ENCODE results near the gene TEP1. TPM values are rescaled to one million over a fixed set of nuclear protein-coding genes. Genes with fewer than 3 reads are reported as not detected.
A peak's percentile ranks its signal among the peaks of the same experiment; 100 is the strongest.

Gene TEP1
- total RNA-seq, 1 donor from 2014 or later = 28.4 TPM

GRCh38 chr14:20440882-20441281, 27.6 kb upstream of the TEP1 start:
- DNase-seq (ENCODE audit: low read depth) = no peak
- peaks cover 5% of the 10 kb centered on the region for H3K4me1 ChIP-seq (ENCODE audit: insufficient read depth, low read length)
- H3K4me3 Mint-ChIP-seq (ENCODE audit: unreplicated experiment) = no peak overlapping the region
- no peaks in the 10 kb centered on the region for H4K20me1 ChIP-seq (ENCODE audit: insufficient read depth, low read length)
- no peaks in the 10 kb centered on the region for H3K79me2 ChIP-seq (ENCODE audit: insufficient read depth, low read length)
- FAIRE-seq = no peak
- H3K4me3 ChIP-seq (ENCODE audit: insufficient read depth, low read depth, low read length) = no peak overlapping the region
- H3K4me1 Mint-ChIP-seq (ENCODE audit: low read depth, unreplicated experiment) = no peaks in the 10 kb centered on the region
- H3K9me3 ChIP-seq (ENCODE audit: insufficient read depth, low read depth, low read length) = no peaks in the 10 kb centered on the region
- no peak overlapping the region for H3K9ac ChIP-seq (ENCODE audit: low read length)
- H3K36me3 Mint-ChIP-seq (ENCODE audit: low read depth, unreplicated experiment) = peaks cover 7% of the 10 kb centered on the region
- no peaks in the 10 kb centered on the region for H3K9me3 Mint-ChIP-seq (ENCODE audit: unreplicated experiment)
- no peak overlapping the region for H2AFZ ChIP-seq (ENCODE audit: low read depth, low read length)
- peaks cover 4% of the 10 kb centered on the region for H3K36me3 ChIP-seq (ENCODE audit: insufficient read depth, low read length)
- no peak overlapping the region for H3K27ac ChIP-seq (ENCODE audit: low read depth, low read length)
- TF ChIP-seq CTCF (IDR thresholded peaks at IDR 0.05; ENCODE audit: insufficient read depth, low read depth, low read length) (no peak), EZH2 (IDR thresholded peaks at IDR 0.05; ENCODE audit: insufficient read depth, low read length) (no peak)
- H3K4me2 ChIP-seq (ENCODE audit: low read length) = no peak overlapping the region
- H3K27me3 ChIP-seq (ENCODE audit: insufficient read depth, low read length) = no peaks in the 10 kb centered on the region
- peaks cover 24% of the 10 kb centered on the region for H3K27me3 Mint-ChIP-seq (ENCODE audit: low read depth, unreplicated experiment)
- no peak overlapping the region for H3K27ac Mint-ChIP-seq (ENCODE audit: unreplicated experiment)

GRCh38 chr14:20440465-20440864, 27.2 kb upstream of the TEP1 start:
- Histone ChIP-seq H3K4me2 (ENCODE audit: low read length) (no peak overlapping the region), H2AFZ (ENCODE audit: low read depth, low read length) (no peak overlapping the region), H3K9ac (ENCODE audit: low read length) (no peak overlapping the region), H3K4me1 (ENCODE audit: insufficient read depth, low read length) (peaks cover 8% of the 10 kb centered on the region), H3K9me3 (ENCODE audit: insufficient read depth, low read depth, low read length) (no peaks in the 10 kb centered on the region), H4K20me1 (ENCODE audit: insufficient read depth, low read length) (no peaks in the 10 kb centered on the region), H3K4me3 (ENCODE audit: insufficient read depth, low read depth, low read length) (no peak overlapping the region), H3K36me3 (ENCODE audit: insufficient read depth, low read length) (peaks cover under 1% of the 10 kb centered on the region), H3K27ac (ENCODE audit: low read depth, low read length) (no peak overlapping the region), H3K27me3 (ENCODE audit: insufficient read depth, low read length) (no peaks in the 10 kb centered on the region), H3K79me2 (ENCODE audit: insufficient read depth, low read length) (no peaks in the 10 kb centered on the region)
- Mint-ChIP-seq H3K27ac (ENCODE audit: unreplicated experiment) (no peak overlapping the region), H3K4me1 (ENCODE audit: low read depth, unreplicated experiment) (no peaks in the 10 kb centered on the region), H3K9me3 (ENCODE audit: unreplicated experiment) (no peaks in the 10 kb centered on the region), H3K4me3 (ENCODE audit: unreplicated experiment) (no peak overlapping the region), H3K27me3 (ENCODE audit: low read depth, unreplicated experiment) (peaks cover 28% of the 10 kb centered on the region), H3K36me3 (ENCODE audit: low read depth, unreplicated experiment) (peaks cover 7% of the 10 kb centered on the region)
- TF ChIP-seq CTCF (IDR thresholded peaks at IDR 0.05; ENCODE audit: insufficient read depth, low read depth, low read length) = no peak
- no peak for TF ChIP-seq EZH2 (IDR thresholded peaks at IDR 0.05; ENCODE audit: insufficient read depth, low read length)
- DNase-seq (ENCODE audit: low read depth) (no peak), FAIRE-seq (no peak)

GRCh38 chr14:20438664-20439063, 25.4 kb upstream of the TEP1 start:
- Histone ChIP-seq H3K27ac (ENCODE audit: low read depth, low read length) (no peak overlapping the region), H3K9ac (ENCODE audit: low read length) (no peak overlapping the region), H3K4me2 (ENCODE audit: low read length) (no peak overlapping the region), H3K27me3 (ENCODE audit: insufficient read depth, low read length) (no peaks in the 10 kb centered on the region), H2AFZ (ENCODE audit: low read depth, low read length) (no peak overlapping the region), H3K79me2 (ENCODE audit: insufficient read depth, low read length) (no peaks in the 10 kb centered on the region), H3K4me3 (ENCODE audit: insufficient read depth, low read depth, low read length) (no peak overlapping the region), H3K36me3 (ENCODE audit: insufficient read depth, low read length) (no peaks in the 10 kb centered on the region), H3K9me3 (ENCODE audit: insufficient read depth, low read depth, low read length) (no peaks in the 10 kb centered on the region), H4K20me1 (ENCODE audit: insufficient read depth, low read length) (no peaks in the 10 kb centered on the region), H3K4me1 (ENCODE audit: insufficient read depth, low read length) (peaks cover 15% of the 10 kb centered on the region)
- no peak for FAIRE-seq
- no peak for TF ChIP-seq EZH2 (IDR thresholded peaks at IDR 0.05; ENCODE audit: insufficient read depth, low read length)
- no peak for TF ChIP-seq CTCF (IDR thresholded peaks at IDR 0.05; ENCODE audit: insufficient read depth, low read depth, low read length)
- no peaks in the 10 kb centered on the region for H3K9me3 Mint-ChIP-seq (ENCODE audit: unreplicated experiment)
- DNase-seq (ENCODE audit: low read depth) = no peak
- peaks cover 37% of the 10 kb centered on the region for H3K27me3 Mint-ChIP-seq (ENCODE audit: low read depth, unreplicated experiment)
- H3K27ac Mint-ChIP-seq (ENCODE audit: unreplicated experiment) = no peak overlapping the region
- no peaks in the 10 kb centered on the region for H3K4me1 Mint-ChIP-seq (ENCODE audit: low read depth, unreplicated experiment)
- H3K4me3 Mint-ChIP-seq (ENCODE audit: unreplicated experiment) = peak overlapping the region; percentile 36
- peaks cover 7% of the 10 kb centered on the region for H3K36me3 Mint-ChIP-seq (ENCODE audit: low read depth, unreplicated experiment)
